HG03565 (cell line): Measurements from ENCODE around the gene P4HB.

ENCODE experiments used
- ATAC-seq: cut with Tn5 transposase; IDR thresholded peaks from one replicate; pipeline ENCODE4 v1.9.1; 2021; ENCODE audit warnings: mild to moderate bottlenecking, moderate library complexity; ENCODE audit not compliant: unreplicated experiment

P4HB gene

DNA sequence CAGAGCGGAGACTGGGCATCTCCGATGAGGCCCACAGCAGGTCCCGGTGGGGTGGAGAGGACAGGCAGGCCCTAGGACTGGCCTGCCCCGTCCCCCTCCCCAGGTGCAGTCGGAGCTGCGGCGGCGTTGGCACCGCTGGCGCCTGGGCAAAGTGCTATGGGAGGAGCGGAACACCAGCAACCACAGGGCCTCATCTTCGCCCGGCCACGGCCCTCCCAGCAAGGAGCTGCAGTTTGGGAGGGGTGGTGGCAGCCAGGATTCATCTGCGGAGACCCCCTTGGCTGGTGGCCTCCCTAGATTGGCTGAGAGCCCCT lies 47.0 kb downstream of the P4HB start:
- ATAC-seq: no peak

DNA sequence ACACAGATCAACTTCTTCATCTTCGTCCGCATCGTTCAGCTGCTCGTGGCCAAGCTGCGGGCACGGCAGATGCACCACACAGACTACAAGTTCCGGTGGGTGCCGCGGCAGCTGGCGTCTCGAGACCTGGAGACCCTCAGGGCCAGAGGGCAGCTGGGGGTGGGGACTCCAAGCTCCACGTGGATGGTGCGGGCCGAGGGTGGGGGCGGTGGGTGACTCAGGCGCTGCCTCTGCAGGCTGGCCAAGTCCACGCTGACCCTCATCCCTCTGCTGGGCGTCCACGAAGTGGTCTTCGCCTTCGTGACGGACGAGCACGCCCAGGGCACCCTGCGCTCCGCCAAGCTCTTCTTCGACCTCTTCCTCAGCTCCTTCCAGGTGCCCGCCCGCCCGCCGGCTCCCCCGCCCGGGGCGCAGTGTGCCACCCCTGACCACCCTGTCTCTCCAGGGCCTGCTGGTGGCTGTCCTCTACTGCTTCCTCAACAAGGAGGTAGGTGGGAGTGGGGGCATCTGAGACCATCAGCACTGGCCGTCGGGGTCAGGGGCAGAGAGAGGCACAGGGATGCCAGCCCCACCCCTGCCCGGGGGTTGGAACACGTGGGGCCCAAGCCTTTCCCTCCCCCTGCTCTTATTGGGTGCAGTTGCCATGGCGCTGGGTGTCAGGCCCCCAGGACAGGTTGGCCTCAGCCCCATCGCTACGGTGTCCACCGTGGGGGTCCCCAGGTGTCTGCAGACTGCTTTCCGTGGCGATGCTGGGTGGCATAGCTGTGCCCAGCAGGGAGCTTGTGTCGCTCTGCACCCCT lies 47.6 kb downstream of the P4HB start:
- no peak for ATAC-seq

DNA sequence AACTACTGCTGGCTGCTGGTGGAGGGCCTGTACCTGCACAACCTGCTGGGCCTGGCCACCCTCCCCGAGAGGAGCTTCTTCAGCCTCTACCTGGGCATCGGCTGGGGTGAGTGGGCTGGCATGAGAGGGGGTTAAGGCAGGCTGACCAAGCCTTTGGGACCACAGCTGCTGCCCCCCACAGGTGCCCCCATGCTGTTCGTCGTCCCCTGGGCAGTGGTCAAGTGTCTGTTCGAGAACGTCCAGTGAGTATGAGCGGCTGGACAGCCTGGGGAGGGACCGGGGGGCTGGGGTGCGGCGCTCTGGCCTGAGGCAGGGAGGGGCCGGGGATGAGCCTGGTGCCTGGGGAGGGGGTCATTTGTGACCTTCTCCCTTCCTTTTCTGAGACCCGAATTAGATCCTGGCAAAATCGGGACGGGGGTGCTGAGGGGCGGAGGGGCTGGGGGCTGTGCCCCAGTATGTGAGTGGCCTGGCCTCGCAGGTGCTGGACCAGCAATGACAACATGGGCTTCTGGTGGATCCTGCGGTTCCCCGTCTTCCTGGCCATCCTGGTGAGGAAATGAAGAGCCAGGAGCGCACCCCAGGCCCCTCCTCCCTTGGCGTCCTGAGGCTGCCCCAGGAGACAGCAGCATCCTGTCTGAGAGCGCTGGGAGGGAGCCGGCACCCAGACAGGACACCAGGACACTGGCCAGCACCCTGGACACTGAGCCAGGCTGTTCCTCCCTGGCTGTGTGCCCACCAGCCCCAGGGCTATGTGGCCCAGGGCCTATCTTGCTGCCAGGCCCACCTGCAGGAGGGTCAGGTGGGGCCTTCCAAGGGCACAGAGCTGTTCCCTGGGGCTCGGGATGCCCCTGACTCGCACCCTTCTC lies 48.4 kb downstream of the P4HB start:
- ATAC-seq: no peak

DNA sequence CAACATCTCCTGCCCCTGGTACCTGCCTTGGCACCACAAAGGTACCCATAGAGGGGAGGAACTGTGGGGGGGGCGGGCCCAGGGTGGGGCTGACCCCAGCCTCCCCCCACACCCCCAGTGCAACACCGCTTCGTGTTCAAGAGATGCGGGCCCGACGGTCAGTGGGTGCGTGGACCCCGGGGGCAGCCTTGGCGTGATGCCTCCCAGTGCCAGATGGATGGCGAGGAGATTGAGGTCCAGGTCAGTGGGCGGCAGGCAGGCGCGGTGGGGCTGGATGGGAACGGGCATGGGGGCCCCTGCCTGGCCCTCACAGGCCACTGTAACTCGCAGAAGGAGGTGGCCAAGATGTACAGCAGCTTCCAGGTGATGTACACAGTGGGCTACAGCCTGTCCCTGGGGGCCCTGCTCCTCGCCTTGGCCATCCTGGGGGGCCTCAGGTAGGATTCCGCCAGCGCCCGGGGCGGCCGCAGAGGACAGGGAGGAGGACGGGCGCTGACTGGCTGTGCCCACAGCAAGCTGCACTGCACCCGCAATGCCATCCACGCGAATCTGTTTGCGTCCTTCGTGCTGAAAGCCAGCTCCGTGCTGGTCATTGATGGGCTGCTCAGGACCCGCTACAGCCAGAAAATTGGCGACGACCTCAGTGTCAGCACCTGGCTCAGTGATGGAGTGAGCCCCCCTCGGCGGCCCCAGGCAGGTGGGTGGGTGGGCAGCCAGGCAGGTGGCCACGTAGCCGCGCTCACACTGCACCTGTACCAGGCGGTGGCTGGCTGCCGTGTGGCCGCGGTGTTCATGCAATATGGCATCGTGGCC lies 49.2 kb downstream of the P4HB start:
- no peak for ATAC-seq

DNA sequence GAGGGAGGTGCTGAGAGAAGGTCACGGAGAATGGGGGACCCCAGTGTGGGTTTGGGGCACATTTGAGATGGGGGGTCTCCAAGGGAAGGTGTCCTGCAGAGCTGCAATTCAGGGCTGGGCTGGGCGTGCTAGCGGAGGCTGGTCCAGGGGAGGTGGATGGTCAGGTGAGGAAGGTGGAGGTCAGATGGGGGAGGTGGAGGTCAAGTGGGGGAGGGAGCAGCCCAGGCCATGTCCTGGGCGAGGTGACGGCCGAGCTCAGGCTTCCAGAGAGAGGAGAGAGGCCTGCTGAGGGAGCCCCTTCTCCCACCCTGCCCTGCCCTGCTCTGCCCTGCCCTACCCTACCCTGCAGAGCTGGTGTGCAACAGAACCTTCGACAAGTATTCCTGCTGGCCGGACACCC lies 49.9 kb downstream of the P4HB start:
- no peak for ATAC-seq

DNA sequence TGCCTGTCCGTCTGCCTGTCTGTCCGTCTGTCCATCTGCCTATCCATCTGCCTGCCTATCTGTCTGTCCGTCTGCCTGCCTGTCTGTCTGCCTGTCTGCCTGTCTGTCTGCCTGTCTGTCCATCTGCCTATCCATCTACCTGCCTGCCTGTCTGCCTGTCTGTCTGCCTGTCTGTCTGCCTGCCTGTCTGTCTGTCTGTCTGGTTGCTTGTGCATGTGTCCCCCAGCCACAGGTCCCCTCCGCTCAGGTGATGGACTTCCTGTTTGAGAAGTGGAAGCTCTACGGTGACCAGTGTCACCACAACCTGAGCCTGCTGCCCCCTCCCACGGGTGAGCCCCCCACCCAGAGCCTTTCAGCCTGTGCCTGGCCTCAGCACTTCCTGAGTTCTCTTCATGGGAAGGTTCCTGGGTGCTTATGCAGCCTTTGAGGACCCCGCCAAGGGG lies 50.8 kb downstream of the P4HB start:
- ATAC-seq: no peak

DNA sequence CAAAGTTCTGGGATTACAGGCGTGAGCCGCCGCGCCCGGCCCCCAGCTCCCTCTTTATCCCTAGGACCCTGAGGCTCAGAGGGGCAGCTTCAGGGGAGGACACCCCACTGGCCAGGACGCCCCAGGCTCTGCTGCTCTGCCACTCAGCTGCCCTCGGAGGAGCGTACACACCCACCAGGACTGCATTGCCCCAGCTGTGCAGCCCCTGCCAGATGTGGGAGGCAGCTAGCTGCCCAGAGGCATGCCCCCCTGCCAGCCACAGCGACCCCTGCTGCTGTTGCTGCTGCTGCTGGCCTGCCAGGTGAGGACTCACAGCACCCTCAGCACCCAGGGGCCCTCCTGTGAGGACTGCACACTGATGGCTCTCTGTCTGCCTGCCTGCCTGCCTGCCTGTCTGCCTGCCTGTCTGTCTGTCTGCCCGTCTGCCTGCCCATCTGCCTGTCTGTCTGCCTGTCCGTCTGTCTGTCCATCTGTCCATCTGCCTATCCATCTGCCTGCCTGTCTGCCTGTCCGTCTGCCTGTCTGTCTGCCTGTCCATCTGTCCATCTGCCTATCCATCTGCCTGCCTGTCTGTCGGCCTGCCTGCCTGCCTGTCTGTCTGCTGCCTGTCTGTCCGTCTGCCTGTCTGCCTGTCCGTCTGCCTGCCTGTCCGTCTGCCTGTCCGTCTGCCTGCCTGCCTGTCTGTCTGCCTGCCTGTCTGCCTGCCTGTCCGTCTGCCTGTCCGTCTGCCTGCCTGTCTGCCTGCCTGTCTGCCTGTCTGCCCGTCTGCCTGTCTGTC lies 51.4 kb downstream of the P4HB start:
- ATAC-seq: no peak

DNA sequence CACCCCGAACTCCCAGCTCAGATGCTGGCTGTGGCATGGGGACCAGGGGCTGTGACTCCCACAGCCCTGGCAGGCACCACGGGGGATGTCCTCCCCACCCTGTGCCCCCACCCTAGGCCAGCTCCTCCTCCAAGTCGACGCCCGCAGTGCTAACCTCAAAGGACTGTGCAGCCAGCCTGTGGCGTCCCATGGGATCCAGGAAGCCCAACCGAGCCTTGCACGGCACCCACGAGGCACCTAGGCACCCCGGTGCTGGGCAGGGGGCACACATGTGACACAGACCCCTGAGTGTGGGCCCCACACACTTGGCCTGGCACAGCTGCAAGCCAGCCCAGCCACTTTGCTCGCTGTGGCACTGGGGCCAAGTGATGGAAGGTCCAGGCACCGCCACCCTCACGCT lies 52.5 kb downstream of the P4HB start:
- ATAC-seq: no peak

DNA sequence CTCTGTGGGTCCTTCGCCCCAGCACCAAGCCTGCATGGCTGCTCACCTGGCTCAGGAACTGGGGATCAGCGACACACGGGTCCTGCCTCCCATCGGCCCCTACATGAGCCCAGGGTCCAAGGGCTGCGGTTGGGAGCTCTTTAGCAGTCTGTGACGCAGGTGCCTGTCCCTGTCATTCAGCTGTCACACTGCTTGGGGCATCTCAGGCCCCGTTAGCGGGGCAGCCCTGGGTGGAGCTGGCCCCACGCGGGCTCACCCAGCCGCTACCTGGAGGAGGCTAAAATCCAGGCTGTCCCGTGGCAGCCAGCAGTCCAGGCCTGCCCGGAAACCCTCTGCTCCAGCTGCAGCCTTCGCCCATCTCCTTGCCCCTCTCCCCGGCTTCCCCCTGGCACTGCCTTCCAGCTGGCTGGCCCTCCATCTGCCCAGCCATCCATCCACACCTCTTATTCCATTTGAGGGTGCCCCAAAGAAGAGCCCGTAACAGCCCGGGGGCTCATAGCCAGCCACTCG lies 53.1 kb downstream of the P4HB start:
- ATAC-seq: no peak

DNA sequence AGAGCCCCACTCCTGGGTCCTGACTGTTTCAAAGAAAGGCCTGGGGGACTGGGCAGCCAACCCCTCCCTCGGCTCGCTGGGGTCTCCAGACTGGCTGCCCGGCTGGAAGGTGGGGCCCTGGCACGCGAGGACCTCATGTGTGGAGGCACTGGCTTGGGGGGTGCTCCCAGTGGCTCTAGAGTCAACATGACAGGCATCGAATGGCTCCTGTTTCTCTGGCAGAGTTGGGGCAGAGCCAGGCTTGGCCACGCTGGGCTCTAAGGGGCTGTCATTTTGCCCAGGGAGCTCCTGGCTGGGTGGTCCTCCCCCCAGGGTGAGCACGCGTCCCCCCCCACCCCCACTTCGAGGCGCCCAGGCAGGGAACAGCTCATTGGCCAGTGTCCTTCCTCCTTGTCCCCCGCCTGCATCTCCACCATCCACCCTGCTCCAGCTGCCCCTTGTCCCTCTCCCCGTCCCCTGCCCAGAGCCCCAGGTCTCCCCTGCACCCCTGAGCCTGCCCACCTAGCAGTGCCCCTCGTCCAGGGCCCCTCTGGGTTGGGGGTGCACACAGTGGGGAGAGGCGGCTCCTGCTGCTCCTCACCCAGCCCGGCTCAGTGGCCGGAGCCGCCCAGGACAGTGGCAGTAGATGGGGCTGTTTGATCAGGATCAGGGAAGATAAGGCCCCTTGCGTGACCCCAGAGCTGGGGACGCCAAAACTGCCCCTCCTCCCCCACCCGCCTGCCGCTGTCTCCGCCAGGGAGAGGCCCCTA lies 53.7 kb downstream of the P4HB start:
- ATAC-seq: no peak

DNA sequence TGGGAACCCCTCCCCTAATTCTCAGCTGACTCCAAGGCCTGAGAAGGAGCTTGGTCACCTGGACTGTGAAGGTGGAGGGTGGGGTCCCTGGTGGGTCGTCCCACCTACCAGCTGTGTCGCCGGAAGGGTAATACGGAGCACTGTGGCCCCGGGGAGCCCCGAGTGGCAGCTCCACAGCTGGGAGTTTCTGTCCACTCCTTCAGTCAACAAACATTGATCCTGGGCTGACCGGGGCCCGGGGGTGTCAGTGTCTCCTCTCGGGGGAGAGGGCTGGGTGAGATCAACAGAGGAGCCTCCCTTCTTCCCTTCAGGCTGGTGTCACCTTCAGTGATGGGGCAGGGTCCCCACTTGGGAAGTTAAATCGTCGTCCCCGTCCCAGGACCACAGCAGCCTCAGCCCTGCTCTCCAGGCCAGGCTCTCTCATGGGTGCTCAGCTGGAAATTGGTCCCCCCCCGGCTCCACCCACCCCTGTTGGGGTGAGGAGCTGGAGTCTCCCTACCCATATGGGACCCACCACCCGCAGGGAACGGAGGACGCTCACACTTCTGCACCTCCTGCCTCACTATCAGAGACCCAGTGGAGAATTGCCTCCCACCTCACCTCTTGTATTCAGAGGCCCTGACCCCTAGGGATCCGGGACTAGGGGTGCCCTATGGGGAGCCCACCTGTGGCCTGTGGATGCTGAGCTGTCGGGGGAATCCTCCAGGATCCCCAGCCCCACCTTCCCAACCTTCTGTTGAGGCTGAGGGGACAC lies 54.5 kb downstream of the P4HB start:
- ATAC-seq: no peak

DNA sequence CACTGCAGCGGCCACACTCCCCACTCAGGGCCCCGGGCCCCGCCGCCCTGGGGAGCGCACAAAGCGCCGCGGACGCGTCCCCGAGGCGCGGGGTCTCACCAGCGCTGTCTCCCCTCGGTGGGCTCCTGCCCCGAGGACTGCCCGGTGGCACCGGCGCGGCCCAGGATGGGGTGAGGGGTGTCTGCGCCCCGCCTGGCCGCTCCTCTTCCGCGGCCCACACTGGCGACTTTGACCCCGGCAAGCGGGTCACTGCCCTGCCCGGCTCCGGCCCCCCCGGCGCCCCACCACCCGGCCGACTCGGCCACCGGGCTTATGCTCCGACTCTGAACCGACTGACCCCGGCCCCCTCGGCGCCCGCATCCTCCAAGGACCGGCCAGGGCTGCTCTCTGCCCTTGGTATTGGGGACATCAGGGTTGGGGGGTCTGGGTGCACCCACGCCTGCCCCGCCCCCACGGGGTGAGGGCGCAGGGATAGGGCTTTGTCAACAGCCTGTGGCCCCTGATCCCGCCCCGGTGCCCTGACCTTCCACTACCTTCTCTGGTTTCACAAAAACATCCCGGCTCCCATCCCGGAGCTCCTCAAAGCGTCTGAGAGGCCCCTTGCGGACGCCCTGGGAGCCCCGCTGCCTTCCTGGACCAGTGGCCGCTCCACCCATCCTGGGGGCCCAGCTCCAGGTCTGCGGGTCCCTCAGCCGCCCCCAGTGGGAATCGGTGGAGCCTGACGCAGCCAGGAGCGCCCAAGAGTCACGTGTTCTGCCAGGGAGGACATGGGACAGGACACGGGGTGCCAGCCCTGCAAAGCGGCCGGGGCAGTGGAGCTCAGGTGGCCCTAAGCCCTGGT lies 55.6 kb downstream of the P4HB start:
- ATAC-seq: no peak

DNA sequence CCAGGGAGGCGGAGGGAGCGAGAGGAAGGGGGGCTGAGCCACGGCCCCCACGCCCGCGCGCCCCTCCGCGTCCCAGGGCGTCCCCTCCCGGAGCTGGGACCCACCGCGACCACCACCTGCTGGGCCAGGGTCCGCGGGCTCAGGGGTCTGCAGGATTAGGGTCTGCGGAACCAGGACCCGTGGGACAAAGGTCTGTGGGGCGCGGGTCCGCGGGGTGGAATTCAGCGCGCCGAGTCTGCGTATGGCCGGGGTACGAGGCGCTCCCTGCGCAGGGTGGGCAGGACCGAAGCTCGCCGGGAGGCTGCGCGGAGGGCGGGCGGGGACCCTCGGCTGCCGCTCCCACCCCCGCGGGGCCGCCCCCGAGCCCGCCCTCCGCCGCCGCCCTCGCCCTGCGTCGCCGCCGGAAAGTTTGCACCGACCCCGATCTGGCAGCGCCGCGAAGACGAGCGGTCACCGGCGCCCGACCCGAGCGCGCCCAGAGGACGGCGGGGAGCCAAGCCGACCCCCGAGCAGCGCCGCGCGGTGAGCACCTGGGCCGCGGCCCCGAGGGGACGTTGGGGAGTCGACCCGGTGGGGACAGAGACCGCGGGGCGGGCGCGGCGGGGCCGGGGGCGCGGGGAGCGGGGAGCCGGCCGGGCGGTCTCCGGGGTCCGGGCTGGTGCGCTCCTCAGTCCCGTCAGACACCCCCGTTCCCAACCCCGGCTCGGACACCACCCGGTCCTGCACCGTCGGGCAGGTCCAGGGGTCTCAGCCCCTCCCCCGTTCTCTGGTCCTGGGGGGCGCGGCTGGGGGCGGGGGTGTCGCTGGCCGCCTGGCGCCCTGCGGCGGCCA lies 56.4 kb downstream of the P4HB start, which contains the start of gene GCGR:
Gene GCGR (plus strand): TSS at position 423 of the 831 bp plus-strand sequence. CDS start 4,869 bp downstream, outside the sequence.
- no peak for ATAC-seq

DNA sequence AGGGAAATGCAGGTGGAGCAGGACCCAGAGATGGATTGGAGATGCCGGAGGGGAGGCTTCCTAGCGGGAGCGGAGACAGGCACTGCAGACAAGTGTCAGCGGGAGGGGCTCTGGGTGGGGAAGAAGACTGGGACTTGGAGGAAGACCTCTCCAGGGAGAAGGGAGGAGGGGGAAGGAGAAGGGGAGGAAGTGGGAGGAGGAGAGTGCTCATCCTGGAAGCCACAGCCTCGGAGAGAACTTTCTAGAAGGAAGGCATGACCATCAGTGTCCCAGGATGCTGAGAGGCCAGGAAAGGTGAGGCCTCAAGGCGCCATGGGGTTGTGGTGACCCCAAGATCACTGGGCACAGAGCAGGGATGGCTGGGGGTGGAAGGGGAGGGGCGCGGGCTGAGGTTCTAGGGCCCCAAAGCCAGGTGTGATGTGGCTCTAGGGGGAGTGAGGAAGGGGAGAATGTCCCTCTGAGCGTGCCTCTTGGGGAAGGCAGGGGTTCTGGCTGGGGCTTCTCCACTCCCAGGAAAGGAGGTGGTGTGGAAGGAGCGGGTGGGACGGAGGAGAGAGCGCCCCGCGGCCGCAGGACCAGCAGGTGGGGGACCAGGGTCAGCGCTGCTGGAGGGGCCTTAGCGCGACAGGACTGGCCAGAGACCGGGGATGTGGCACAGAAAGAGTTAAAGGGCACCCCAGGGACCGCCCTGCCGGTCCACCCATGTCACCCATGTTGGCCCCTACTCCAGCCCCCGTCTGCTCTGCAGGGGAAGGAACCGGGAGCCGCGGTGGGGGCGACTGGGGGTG lies 57.3 kb downstream of the P4HB start:
- no peak for ATAC-seq

DNA sequence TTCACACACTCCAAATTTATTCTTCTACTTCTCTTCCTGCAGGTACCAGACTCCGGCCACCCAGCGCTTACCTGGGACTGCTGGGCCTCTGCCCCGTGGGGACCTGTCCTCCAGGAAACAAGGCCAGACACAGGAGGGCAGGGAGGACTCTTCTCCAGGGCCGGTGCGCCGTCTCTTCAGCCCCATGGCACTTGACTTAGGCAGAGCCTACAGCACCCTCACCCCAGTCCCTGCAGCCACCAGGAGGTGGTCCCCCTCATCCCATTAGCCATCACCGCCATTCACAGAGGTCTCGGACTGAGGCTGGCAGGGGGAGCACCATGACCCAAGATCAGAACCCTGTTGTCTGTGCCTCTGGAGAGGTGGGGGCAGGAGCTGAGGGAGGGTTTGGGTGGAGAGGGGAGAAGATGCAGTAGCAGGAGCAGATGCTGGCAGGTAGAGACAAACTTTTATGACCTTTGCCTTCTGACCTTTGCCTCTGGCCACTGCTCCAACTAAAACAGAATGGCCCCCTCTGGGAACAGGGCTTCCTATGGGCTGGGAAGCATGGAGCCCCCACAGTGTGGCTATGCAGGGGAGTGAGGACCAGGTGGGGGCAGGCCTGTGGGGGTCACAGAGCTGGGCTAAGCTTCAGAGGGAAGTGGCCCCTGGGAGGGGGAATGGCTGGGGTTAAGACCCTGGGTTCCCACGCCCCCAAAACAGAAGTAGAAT lies 58.1 kb downstream of the P4HB start:
- ATAC-seq: no peak

DNA sequence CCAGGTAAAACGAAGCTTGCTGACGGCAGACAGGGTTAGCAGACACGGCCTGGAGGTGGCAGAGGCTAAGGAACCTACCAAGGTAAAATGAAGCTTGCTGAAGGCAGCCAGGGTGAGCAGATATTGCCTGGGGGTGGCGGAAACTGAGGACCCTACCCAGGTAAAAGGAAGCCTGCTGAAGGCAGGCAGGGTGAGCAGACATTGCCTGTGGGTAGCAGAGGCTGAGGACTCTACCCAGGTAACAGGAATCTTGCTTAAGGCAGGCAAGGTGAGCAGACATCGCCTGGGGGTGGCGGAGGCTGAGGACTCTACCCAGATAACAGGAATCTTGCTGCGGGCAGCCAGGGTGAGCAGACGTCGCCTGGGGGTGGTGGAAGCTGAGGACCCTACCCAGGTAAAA lies 59.0 kb downstream of the P4HB start:
- ATAC-seq: no peak
